Spleen (tissue), 7 donors: ENCODE measurements around the gene YKT6.

ENCODE experiments used
- CTCF ChIP-seq, 11 experiments: fragments of 200-600 bp in 7 of 11; fragments of 450-650 bp in 4 of 11; sonication (generic) in 4 of 11; IDR thresholded peaks in 8 of 11; conservative IDR thresholded peaks in 3 of 11; 1 replicate in 7 of 11; 2 replicates in 4 of 11; pipeline versions ENCODE4 v1.4.0 to v1.8.0; 2016 to 2021; ENCODE audit warnings: antibody characterized with exemption in 11 of 11, inconsistent platforms in 4 of 11, mild to moderate bottlenecking in 1 of 11
- POLR2A ChIP-seq, 3 donors: fragments of 450-650 bp; IDR thresholded peaks; one replicate each; pipeline ENCODE4 v1.5.1; 2017; ENCODE audit warnings: antibody characterized with exemption in 3 of 3, mild to moderate bottlenecking in 1 of 3
- donor health status: DM: no; HTN: no; CAD: no; lungs with moderate emphysema.
- donor health status: DM: no; HTN: no; CAD: no.
- donor health status: DM: no; HTN: no; CAD: no.

DNA sequence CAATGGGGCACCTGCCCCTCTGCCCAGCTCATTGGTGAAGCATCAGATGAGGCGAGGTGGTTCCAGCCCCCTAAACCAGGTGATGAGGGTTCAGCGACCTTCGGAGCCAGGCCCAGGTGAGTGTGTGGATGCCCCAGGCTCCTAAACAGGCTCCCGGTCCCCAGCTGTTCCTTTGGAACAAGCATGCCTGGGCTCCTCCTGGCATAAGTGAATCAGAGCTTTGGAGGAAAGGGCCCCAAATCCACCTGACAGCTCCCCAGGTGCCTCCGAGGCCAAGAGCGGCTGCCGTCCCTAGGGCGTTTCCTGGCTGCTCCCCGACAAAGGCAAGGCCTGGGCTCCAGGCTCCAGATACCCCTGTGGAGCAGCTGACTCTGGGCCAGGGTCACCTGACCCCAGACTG, 61.3 kb downstream of the YKT6 start:
- TF ChIP-seq CTCF (IDR thresholded peaks at IDR 0.05 in 8 of 11, conservative IDR thresholded peaks at IDR 0.05 in 3 of 11) = no peak
- no peak for TF ChIP-seq POLR2A (IDR thresholded peaks at IDR 0.05)
